Right hindlimb (tissue), 1 donor: Measurements from ENCODE around the gene ASPHD1.
"Not testable (repeated sequence)": the region's sequence is repeated elsewhere in the genome, so short reads cannot be mapped to it uniquely, and the experiment has no call there.

Source experiments
- DNase-seq: peaks from one replicate; pipeline ENCODE4 v3.0.0-alpha.2; 2018

ASPHD1 gene

DNA sequence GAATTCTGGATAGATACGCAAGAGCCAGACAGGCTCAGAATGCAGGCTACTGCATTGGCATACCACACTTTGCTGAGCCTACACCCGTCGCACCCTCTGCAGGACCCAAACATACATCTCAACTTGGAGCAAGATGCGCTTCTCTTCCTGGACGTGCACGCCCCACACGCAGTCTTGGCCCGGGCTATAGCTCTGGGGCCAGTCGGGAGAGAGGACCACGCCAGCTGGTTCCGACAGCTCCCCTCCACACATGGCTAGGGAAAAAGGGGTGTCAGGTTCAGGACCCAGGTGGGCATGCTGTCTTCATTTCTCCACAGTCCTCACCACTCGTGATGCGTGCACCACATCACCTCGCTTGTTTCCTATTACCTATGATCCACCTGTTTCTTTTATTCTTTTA, 22.1 kb upstream of the ASPHD1 start:
- no peak for DNase-seq

DNA sequence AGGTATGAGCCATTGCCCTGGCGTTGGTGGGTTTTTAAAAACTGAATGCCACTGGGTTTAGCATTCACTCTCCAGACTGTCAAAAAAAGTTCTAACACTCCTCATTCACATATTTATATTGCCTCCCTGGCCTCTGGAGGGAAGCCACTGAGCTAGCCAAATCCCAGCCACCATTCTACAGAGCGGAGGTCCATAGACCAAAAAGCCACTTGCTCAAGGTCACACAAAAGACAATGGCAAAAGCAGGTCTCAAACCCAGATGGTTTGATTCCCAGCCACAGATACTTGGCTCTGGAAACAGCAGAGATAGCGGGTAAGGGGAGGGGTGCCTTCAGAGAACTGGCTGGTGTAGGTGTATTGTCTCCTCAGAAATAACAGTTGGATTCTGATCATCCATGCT, 19.2 kb upstream of the ASPHD1 start:
- no peak for DNase-seq

DNA sequence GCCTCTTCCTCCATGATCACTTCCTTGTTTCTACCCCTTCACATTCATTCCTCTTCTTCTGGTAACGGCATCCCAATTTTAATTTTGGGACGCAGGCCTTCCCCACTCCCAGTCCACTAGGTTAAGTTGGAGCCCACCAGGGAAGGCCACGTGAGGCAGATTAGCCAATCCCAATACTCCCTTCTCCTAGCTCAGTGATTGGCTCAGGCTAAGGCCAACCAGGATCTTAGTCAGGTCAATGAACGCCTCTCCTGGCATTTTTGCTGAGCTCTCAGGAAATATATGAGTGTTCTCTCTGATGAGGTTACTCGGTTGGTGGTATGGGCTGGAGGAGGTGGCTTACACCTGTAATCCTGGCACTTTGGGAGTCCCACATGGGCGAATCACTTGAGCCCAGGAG, 16.3 kb upstream of the ASPHD1 start:
- no peak for DNase-seq

DNA sequence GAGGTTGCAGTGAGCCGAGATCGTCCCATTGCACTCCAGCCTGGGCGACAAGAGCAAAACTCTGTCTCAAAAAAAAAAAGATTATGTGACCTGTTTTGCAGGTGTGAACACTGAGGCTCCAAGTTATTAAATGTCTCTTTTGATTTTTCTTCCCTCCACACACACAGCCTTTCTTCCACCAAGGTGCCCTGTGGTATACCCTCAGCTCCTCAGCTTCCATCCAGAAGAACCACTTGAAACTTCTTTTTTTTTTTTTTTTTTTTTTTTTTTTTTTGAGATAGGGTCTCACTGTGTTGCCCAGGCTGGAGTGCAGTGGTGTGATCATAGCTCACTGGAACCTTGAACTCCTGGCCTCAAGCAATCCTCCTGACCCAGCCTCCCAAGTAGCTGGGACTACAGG, 10.9 kb upstream of the ASPHD1 start:
- not testable (repeated sequence) for DNase-seq

- DNase-seq = no peak
These were observed 8.5 kb upstream of the ASPHD1 start for GRCh38 chr16:29891525-29892457.

- no peak for DNase-seq
These were observed 7.9 kb upstream of the ASPHD1 start for GRCh38 chr16:29892458-29892813.

GRCh38 chr16:29893553-29893952, 6.7 kb upstream of the ASPHD1 start:
- DNase-seq = no peak

DNA sequence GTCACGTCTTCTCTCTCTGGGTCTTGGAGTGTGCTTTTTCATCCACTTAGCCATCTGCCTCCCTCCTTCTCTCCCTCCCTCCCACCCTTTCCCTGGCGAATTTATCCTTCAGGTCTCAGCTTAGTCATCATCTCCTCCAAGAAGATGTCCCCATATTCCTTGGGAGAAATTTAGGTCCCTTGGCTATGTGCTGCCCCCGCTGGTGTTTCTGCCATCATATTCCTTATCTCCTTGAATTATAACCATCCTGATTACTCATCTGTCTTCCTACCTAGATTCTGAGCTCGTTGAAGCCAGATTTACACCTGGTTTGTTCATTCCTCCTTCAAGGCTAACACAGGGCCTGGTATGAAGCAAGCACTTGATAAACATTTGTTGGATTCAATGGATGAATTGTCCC, 5.9 kb upstream of the ASPHD1 start:
- no peak for DNase-seq

DNA sequence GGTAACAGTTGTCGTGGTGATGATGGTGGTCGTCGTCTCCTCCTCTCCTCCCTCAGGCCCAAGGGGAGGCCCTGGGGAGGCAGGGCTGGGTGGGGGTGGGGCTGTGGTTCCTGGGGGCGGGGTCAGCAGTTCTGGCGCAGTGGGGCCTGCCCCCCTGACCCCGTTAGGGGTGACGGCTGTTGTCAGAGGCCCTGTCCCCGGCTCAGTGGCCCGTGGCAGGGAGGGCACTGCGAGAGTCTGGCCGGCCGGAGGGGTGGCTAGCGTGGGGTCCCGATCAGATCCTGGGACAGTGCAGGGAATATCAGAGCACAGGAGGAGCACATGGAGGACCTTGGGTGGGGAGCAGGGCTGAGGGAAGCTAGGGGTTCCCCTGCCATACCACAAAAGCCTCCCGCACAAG, 3.4 kb upstream of the ASPHD1 start:
- DNase-seq = no peak

DNA sequence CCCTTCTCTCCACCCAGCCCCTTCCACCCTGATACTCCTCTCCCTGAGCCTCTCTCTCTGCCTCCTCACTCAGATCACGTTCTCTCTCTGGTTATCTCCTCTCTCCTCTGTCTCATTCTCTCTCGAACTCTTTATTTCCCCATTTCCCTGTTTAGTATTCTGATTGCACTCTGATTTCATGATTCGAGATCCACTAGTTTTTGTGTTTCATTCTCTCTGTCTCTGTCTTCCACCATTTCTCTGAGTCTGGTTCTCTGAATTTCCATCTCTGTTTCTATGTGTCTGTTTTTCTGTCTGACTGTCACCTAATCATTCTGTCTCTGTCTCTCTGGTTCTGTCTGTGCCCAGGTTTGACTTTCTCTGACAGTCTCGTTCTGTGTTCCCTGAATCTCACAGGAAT, 3.0 kb upstream of the ASPHD1 start:
- DNase-seq = no peak

- DNase-seq = no peak
These were observed 2.0 kb upstream of the ASPHD1 start for GRCh38 chr16:29898135-29898803.

GRCh38 chr16:29898804-29899515, 1.3 kb upstream of the ASPHD1 start:
- no peak for DNase-seq

DNA sequence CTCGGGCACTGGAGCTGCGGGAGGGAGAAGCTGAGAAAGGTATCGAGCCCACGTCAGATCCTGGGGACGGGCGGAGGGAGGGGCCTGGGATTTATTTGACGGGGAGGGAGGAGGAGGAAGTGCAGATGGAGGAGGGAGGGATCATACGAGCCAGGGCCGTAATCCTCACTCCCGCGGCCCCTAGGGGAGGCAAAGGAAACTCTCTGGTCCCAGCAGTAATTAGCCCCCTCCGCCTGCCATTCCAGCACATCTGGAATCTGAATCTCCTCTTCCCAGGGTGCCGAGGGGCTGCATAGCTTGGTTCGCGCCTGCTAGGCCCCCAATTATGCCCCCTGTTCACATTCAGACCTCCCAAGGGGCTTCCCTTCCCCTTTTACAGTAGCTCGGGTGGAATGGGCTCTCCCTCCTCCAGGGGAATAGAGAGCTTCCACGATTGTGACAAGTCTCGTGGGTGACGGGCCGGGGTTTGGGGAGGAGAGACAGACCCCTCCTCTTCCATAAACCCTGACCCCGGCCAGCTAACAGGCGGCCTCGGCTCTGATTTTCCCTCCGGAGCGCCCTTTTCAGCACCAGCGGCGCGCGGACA, 679 bp upstream of the ASPHD1 start, which contains the start of gene SEZ6L2:
Gene SEZ6L2 (minus strand): TSS at position 35 of the 586 bp plus-strand sequence. CDS start 531 bp downstream, outside the sequence.
- DNase-seq = peak; percentile 54

GRCh38 chr16:29900888-29901606, 759 bp downstream of the ASPHD1 start:
- no peak for DNase-seq

DNA sequence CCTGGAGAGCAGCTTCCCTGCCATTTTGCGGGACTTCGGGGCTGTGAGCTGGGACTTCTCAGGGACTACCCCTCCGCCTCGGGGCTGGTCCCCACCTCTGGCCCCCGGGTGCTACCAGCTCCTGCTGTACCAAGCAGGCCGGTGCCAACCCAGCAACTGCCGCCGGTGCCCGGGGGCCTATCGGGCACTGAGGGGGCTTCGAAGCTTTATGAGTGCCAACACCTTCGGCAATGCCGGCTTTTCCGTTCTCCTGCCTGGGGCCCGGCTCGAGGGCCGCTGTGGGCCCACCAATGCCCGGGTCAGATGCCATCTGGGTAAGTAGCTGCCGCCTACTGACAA, 1.3 kb downstream of the ASPHD1 start:
- DNase-seq = no peak

GRCh38 chr16:29903590-29903989, 3.3 kb downstream of the ASPHD1 start:
- no peak for DNase-seq

DNA sequence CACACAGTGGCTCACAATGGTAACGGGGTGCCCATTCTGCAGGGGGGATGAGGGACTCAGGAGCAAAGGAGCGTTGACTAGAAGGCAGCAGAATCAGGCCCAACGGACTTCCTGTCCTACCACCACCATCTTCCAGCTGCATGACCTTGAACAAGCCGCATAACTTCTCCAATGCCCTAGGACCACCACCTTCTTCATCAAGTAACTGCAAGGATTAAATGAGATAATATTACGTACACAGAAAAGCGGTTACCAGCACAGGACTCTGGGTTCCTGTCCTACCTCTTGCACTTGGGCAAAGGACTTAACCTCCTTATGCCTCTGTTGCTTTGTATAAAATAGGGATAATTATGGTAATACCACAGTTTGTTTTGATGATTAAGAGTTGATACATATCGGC, 4.7 kb downstream of the ASPHD1 start:
- DNase-seq = no peak

DNA sequence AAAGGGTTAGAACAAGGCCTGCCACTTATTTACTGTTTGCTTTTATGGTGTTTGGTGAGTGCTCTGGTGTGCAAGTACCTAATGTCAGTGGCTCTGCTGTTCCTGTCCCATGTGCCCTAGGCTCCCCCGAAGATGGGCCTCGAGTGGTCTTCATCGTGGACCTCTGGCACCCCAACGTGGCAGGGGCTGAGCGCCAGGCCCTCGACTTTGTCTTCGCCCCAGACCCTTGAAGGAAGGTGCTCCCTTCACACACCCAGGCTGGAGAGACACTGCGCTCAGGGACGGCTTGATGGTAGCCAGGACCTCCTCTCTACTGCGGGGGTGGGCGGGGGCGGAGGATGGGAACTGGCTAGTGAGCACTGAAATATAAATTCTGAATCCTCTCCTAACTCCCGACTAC, 5.4 kb downstream of the ASPHD1 start:
- no peak for DNase-seq

DNA sequence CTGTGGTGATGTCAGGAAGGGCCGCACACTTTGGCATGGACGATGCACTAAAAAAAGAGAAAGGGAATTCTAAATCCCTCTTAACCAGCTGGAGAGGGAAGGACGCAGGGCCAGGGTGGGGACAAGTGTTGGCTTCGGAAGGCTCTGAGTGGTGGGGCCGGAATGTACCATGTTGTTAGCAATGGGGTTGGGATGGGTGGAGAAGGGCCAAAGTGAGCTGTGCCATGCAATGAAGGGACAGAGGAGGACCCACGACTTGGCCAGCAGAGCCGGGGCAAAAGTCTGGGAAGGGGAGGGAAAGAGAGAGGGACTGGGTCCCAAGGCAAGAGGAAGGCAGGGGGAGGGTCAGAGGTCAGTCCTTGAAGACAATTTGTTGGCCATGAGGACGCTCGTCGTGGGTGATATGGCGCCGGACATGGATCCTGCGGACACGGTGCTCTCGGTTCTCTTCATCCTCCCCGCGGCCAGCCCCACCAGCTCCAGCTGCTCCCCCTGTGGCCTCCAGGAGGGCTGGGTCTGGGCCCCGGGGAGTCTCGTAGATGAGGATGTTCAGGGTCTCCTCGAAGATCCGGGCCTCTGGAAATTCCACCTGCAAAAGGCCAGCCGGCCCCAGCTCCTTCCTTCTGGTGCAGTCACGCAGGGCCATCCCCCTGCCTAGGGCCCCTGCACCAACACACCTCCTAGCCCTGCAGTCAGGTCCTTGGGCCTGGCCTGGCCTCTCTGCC, 6.4 kb downstream of the ASPHD1 start:
- DNase-seq = no peak

GRCh38 chr16:29907973-29908372, 7.7 kb downstream of the ASPHD1 start:
- no peak for DNase-seq

GRCh38 chr16:29908719-29909220, 8.5 kb downstream of the ASPHD1 start:
- no peak for DNase-seq

DNA sequence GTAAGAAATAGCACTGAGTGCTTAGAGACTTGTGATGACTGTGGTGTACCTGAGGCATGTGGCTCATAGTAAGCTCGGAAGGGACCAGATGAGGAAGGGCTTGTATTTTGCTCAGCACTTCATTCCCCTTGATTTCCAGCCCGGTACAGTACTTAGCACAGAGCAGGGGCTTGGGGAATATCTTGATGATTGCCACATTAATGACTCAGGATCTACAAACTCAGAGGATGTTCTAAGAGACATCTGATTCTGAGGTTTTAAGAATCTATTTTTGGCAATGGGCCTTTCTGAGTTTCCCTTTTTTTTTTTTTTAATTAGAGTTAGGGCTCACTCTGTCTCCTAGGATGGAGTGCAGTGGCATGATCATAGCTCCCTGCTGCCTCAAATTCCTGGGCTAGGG, 9.1 kb downstream of the ASPHD1 start:
- no peak for DNase-seq
